Transverse colon (tissue), 4 donors: Measurements from ENCODE around the gene NME4. TPM values are rescaled to one million over a fixed set of nuclear protein-coding genes. Genes with fewer than 3 reads are reported as not detected.
A peak's percentile ranks its signal among the peaks of the same experiment; 100 is the strongest.

Source experiments
- DNase-seq: peaks from one replicate; pipeline ENCODE4 v3.0.0-alpha.2; 2019
- H3K27ac ChIP-seq, 4 donors: fragments of 200-600 bp; sonication (generic); 2 replicates each; pipeline ENCODE4 v1.5.1; 2016 to 2018; ENCODE audit warnings: inconsistent platforms in 4 of 4
- H3K27me3 ChIP-seq: fragments of 200-600 bp; sonication (generic); 2 replicates; pipeline ENCODE4 v1.5.1; 2017; ENCODE audit warnings: inconsistent platforms
- H3K36me3 ChIP-seq, 4 donors: fragments of 200-600 bp; sonication (generic); 2 replicates each; pipeline ENCODE4 v1.5.1; 2017 to 2019; ENCODE audit warnings: inconsistent platforms in 4 of 4
- H3K4me1 ChIP-seq, 4 donors: fragments of 200-600 bp; sonication (generic); 2 replicates each; pipeline ENCODE4 v1.5.1; 2017 to 2020; ENCODE audit warnings: inconsistent platforms in 4 of 4
- H3K4me3 ChIP-seq, 4 donors: fragments of 200-600 bp; sonication (generic); 1 replicate in 1 of 4; 2 replicates in 3 of 4; pipeline versions ENCODE4 v1.5.1 to v1.6.1; 2017 to 2019; ENCODE audit warnings: inconsistent platforms in 4 of 4
- H3K9me3 ChIP-seq, 2 donors: fragments of 200-600 bp; sonication (generic); 2 replicates each; pipeline ENCODE4 v1.5.1; 2017 to 2019; ENCODE audit warnings: inconsistent platforms in 2 of 2
- EP300 ChIP-seq: sonication (generic); formaldehyde crosslinking; IDR thresholded peaks from one replicate; pipeline ENCODE4 v1.6.1; 2017; ENCODE audit warnings: antibody characterized with exemption, low read depth
- POLR2A ChIP-seq: fragments of 450-650 bp; IDR thresholded peaks from one replicate; pipeline ENCODE4 v1.6.1; 2016; ENCODE audit warnings: antibody characterized with exemption, mild to moderate bottlenecking, moderate library complexity
- POLR2AphosphoS5 ChIP-seq, 3 donors: sonication (generic); formaldehyde crosslinking; IDR thresholded peaks; one replicate each; pipeline ENCODE4 v1.6.1; 2016; ENCODE audit warnings: antibody characterized with exemption in 3 of 3
- WGBS, 2 donors: methylation state at CpG; one replicate each; pipeline ENCODE4 v1.1.5; 2018; ENCODE audit warnings: low coverage in 1 of 2; 5-methylcytosine and 5-hydroxymethylcytosine counted together
- in situ Hi-C, 4 donors: fragments of 200-750 bp; cut with MboI; loops; one replicate each; pipeline versions ENCODE4 v1.15.0 to v1.15.1; 2017; ENCODE audit warnings: low sequenced_read_pairs in 3 of 4, low pct_ligation_motif_present in 1 of 4, low pct_unique_long_range_greater_than_20kb in 1 of 4
- intact Hi-C: fragments of 100-400 bp; cut with DNase I; formaldehyde crosslinking; loops from one replicate; pipeline ENCODE4 v1.15.1; 2023; ENCODE audit warnings: low total_unique reads
- total RNA-seq, 4 donors: library from RNA; depleted of rRNA; stranded (reverse); fragments of >200 nt; gene quantifications; one replicate each; pipeline ENCODE4 v1.1.0, GENCODE V29; 2016
- TF ChIP-seq, protein P1 (sequence below), 5 experiments: fragments of 200-600 bp in 3 of 5; fragments of 450-650 bp in 2 of 5; sonication (generic) in 3 of 5; IDR thresholded peaks; 1 replicate in 2 of 5; 2 replicates in 3 of 5; pipeline ENCODE4 v1.5.1; 2016 to 2017; ENCODE audit warnings: antibody characterized with exemption in 5 of 5, inconsistent platforms in 3 of 5, mild to moderate bottlenecking in 2 of 5, moderate library complexity in 1 of 5

The NME4 gene
- total RNA-seq, 4 donors from 2014 or later: 37.5 to 82.3 (median 58.1) TPM

GRCh38 chr16:359871-360697 lies 36.9 kb upstream of the NME4 start:
- Histone ChIP-seq H3K4me1 (peaks cover 0 to 6% (median 3%) of the 10 kb centered on the region in 4 donors), H3K9me3 (no peaks in the 10 kb centered on the region), H3K36me3 (no peaks in the 10 kb centered on the region), H3K4me3 (no peak overlapping the region), H3K27ac (no peak overlapping the region), H3K27me3 (peaks cover 17% of the 10 kb centered on the region)
- 86% methylated on average over 45 of the region's 47 CpGs; no CpG with 5 or more reads in 1 of the 2 donors for WGBS, 2 donors
- in situ Hi-C loops: no loop called here
- TF ChIP-seq, protein P1, sequence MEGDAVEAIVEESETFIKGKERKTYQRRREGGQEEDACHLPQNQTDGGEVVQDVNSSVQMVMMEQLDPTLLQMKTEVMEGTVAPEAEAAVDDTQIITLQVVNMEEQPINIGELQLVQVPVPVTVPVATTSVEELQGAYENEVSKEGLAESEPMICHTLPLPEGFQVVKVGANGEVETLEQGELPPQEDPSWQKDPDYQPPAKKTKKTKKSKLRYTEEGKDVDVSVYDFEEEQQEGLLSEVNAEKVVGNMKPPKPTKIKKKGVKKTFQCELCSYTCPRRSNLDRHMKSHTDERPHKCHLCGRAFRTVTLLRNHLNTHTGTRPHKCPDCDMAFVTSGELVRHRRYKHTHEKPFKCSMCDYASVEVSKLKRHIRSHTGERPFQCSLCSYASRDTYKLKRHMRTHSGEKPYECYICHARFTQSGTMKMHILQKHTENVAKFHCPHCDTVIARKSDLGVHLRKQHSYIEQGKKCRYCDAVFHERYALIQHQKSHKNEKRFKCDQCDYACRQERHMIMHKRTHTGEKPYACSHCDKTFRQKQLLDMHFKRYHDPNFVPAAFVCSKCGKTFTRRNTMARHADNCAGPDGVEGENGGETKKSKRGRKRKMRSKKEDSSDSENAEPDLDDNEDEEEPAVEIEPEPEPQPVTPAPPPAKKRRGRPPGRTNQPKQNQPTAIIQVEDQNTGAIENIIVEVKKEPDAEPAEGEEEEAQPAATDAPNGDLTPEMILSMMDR (IDR thresholded peaks at IDR 0.05): no peak
- TF ChIP-seq POLR2AphosphoS5 (IDR thresholded peaks at IDR 0.05): no peak
- TF ChIP-seq POLR2A: no peak
- no peak for TF ChIP-seq EP300
- DNase-seq: peak; percentile 7
- intact Hi-C loops: loop anchor here (10.0 kb wide), 1 partner anchor 115 kb away; no protein-coding TSS in a partner anchor

- H3K4me3 ChIP-seq: no peak overlapping the region
- WGBS, 2 donors: 92 to 95% methylated on average over 8 to 47 of the region's 47 CpGs
Measured at GRCh38 chr16:360698-361336, 36.2 kb upstream of the NME4 start.

DNA sequence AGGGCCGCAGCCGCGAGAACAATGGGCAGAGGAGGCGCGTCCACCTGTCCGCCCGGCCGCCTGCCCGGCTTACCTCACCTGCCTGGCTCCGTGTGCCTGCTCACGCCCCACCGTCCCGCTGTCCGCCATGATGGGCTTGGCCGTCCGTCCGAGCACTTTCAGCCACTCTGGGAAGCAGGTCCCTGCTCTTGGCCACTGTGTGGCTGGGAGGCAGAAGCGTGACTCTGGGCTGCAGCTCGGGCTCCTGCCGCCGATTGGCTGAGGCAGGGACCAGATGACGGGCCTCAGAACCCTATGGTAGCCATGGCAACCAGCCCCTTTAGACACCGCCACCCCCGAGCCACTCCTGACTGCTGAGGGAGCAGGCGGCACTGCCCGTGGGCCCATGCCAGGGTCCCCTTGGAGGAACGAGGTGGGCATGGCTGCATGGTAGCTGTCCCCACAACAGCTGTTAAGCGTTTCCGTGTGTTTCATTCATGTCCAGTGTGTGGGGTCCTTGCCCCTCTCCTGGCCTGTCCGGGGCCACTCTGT lies 35.6 kb upstream of the NME4 start:
- peaks cover 17% of the 10 kb centered on the region for H3K27me3 ChIP-seq
- peaks cover 0 to 6% (median 3%) of the 10 kb centered on the region in 4 donors for H3K4me1 ChIP-seq
- intact Hi-C loops (no loop called here), in situ Hi-C loops (no loop called here)
- no peaks in the 10 kb centered on the region for H3K36me3 ChIP-seq
- no peak overlapping the region for H3K27ac ChIP-seq
- TF ChIP-seq POLR2A: no peak
- TF ChIP-seq EP300: no peak
- no peak for TF ChIP-seq POLR2AphosphoS5 (IDR thresholded peaks at IDR 0.05)
- TF ChIP-seq, protein P1 (IDR thresholded peaks at IDR 0.05): no peak
- WGBS, 2 donors: 85% methylated on average over 21 of the region's 30 CpGs; no CpG with 5 or more reads in 1 of the 2 donors
- DNase-seq: no peak
- H3K4me3 ChIP-seq: no peak overlapping the region
- H3K9me3 ChIP-seq: no peaks in the 10 kb centered on the region

More at GRCh38 chr16:360698-361336, 36.2 kb upstream of the NME4 start:
- DNase-seq: peak; percentile 5
- TF ChIP-seq, protein P1 (IDR thresholded peaks at IDR 0.05): no peak
- TF ChIP-seq EP300 (no peak), POLR2AphosphoS5 (IDR thresholded peaks at IDR 0.05) (no peak)
- Histone ChIP-seq H3K4me1 (peaks cover 0 to 6% (median 3%) of the 10 kb centered on the region in 4 donors), H3K9me3 (no peaks in the 10 kb centered on the region), H3K27ac (no peak overlapping the region), H3K27me3 (peaks cover 17% of the 10 kb centered on the region), H3K36me3 (no peaks in the 10 kb centered on the region)
- intact Hi-C loops: no loop called here
- in situ Hi-C loops: no loop called here
